ENCODE measurements around the gene GMPPB.
"Not testable (repeated sequence)": the region's sequence is repeated elsewhere in the genome, so short reads cannot be mapped to it uniquely, and the experiment has no call there.

Gene GMPPB

DNA sequence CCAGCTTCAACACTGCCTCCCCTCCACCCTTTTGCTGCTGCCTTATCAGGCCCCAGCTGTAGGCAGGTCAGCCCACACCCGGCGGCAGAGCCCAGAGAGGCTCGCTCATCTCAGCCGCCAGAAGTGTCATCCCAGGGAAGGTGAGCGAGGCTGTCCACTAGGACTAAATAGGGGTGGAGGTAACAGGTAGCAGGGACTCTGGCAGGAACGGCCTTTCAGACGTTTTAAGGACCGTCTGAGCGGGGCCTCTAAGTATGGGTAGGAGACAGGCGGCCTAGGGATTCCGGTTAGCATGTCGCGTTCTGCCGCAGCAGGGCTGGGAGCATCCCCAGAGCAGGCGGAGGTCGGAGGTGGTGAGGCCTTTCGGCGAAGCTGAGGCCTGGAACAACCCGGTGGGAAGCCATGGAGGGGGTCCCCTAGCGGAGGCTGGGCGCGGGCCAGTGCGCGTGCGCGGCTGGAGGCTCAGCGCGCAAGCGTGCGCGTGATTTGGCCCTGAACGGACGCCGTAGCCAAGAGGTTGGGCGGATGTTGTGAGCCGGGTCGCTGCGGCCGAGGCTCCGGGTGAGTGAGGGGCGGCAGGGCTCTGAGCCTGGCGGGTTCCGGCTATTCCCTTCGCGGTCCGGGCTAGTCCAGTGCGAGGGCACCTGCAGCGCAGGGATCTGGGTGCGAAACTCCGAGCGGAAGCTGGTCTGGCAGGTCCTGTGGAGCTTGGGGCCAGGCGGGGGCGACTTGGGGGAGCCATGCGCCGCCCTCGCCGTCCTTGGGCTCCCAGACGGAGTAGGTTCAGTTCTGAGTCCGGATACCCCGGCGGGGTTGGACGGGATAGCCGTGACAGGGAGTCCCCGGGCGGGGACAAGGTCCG is 34.5 kb downstream of the GMPPB start, which contains the start of the genes MST1 and RNF123:
Gene MST1, minus strand, starts transcription at position 429 of the 862 bp plus-strand sequence. CDS start 783 bp downstream, outside the sequence.
Gene RNF123, plus strand, starts transcription at position 512 of the 862 bp plus-strand sequence. CDS start 1,609 bp downstream, outside the sequence.
- DNase-seq, result no peak

DNA sequence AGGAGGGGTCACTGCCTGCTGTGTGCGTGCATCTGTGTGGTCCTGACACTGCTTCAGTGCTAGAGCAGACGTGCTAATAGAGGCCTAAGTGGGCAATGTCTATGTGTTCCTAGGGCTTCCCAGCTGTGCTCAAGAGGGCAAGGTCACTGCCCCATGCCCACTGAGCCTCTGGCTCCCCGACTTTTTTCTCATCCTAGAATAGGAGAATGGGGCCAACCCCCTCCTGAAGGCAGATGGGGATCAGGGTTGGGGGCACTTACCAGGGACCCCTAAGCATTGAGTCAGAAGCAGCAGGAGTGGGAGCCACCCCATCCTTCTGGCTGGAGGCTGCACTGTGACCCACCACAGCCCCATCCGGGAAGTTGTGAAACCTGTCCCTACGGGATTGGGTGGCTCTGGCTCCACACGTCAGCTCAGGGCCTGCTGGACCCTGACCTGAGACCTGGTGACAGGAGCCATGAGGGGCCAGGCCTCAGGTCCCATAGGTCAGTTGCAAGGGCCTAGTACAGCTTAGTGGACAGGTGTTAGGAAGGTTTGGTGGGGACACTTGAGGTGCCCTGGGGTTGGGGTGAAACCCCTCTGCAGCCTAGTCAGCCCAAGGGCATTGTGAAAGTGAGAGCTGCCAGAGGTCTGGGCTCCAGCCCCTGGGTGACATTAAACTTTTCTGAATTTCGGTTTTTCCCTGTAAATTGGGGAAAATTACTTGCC is 35.3 kb downstream of the GMPPB start:
- DNase-seq, result not testable (repeated sequence)

DNA sequence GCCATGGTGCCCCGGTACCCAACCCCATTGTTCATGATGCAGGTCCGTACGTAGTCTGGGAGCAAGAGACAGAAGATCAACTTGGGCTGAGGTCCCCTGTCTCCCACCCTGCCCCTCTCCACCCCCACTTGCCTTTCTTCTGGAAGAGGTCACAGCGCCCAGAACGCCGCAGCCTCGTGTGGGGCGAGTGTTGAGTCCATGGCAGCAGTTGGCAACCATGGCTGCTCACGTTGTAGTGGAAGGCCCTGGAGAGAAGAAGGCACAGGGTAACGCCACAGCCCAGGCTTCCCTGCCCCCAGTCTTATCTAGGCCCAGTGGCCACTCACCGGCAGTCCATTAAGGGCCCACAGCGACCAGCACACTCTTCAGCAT is 36.3 kb downstream of the GMPPB start:
- not testable (repeated sequence) for DNase-seq

DNA sequence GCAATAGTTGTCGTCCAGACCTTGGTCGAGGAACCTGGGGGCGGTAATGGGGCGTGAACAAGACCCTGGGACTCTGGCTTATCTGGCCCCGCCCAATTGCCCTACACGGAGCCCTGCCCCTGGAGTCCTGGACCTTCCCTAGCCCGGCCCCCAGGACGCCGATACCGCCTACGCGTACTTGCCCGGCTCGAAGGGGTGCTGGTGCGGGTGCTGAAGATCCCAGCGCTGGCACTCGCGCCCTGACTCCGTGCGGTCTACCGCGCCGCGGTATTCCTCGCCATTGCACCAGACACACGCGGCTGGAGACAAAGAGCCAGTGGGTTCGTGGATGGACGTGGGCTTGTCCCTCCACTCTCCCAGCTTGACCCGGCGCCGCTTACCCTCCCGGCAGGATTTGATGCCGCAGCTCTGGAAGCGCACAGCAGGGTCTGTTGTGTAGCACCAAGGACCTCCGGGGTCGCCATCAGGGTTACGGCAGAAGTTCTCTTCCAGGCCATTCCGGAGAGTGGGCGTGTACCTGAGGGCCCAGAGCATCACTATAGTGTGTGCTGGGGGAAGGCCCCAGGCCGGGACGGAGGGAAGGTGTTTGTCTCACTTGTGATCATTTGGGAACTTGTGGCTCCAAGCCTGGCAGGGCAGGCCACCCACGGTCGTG is 36.9 kb downstream of the GMPPB start:
- DNase-seq, result not testable (repeated sequence)

DNA sequence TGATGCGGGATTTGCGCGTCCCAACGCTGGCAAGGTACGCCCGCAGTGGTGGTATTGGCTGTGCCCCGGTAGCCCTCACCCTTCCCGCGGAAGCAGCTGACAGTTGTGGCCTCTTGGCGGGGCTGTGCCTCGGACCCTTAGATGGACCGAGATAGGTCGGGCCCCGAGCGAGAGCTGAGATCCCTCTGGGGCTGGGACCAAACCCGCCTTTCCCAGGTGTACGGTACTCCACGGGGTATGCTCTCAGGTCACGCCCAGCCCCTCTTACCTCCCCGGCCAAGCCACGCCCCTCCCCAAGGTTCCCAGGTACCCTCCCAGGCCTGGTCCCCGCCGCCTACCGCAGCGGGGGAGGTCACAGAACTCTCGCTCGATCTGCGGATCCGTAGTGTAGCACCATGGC is 37.4 kb downstream of the GMPPB start:
- not testable (repeated sequence) for DNase-seq

DNA sequence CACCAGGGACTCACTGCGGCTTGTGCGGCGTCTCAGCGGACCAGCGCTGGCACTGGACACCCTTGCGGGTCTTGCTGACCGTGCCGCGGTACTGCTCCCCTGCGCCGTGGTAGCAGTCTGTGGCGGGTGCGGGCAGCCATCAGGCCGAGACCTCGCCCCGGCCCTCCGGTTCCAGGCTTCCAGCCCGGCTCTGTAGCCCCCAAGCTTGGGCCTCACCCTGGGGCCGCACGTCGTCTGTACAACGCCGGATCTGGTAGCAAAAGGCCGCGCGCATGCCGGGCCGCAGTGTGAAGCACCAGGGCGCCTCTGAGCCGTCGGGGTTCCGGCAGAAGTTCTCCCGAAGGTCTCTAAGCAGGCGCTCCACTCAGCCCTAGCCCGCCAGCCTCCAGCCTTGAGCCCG is 37.9 kb downstream of the GMPPB start:
- not testable (repeated sequence) for DNase-seq

DNA sequence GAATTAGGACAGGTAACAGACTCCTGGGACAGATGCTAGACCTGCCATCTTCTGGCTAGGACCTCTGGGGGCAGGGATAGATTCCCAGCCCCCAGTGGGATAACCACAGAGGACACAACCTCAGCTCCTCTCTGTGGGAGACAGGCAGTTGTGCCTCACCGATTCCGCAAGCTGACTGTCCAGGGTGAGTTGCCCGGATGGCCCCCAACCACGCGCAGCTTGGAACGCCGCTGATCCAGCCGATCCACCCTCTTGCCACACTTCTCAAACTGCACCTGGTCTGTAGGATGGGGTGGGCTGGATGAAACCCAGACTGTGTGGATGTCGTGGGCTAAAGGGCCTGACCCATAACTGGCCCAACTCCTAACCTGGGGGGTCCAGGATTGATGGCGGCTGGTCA is 38.6 kb downstream of the GMPPB start:
- not testable (repeated sequence) for DNase-seq

DNA sequence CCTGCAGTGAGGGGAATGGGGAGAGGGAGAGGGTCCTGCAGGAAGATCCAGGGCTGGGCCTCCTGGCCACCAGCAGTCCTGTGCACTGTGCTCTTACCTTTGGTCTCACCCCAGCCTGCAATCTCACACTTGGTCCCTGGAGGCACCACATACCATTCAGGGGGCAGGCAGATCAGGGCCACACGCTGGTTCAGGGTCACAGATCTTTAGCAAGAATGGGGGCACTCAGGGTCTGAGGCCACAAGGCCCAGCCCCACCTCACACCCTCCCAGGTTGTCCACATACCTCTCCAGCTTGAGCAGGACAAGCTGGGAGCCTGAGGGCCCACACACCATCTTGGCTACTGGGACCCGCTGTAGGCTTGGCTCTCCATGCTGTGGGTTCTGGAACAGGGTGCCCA is 39.3 kb downstream of the GMPPB start:
- DNase-seq, result not testable (repeated sequence)

DNA sequence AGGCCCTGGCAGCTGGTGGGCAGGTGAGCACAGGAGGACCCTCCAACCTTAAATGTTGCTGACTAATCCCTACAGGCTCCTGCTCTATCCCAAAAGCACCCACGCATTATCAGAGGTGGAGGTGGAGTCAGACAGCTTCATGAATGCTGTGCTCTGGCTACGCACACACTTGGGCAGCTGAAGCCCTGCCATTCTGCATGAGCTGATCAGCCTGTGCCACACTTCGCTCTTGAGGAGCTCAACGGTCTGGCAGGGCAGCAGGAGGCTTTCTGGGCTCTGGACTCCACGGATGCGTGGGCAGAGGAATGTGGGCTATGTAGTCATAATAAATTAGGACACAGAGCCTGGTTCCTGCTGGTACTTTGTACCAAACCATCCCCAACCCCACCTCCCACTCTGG is 40.6 kb downstream of the GMPPB start:
- DNase-seq, result no peak

DNA sequence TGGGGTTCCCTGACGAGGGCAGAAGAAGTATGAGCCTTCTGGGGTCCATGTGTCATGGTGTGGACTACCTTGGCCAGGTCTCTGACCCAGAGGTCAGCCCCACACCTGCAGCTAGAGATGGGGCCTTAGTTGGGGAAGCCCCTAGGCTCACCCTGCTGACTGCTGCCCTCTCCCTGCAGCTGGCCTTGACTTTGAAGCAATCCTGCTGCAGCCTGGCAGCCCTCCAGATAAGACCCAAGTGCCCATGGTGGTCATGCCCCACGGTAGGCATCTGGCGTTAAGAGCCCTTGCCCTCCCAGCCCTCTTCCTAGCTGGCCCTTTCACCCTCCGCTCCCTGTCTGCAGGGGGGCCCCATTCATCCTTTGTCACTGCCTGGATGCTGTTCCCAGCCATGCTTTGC is 42.2 kb downstream of the GMPPB start:
- DNase-seq, result no peak

DNA sequence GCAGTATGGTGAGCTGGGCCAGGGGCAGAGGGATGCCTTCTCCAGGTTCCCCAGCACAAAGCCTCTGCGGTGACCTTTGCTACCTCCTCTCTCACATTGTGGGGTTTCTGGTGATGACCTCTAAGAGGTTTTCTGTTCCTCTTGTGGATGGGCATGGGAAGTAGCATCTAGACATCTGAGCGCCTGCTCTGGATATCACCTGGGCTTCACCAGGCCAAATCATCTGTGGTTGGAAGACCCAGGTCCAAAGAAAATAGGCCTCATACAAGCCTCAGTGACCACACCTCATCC is 42.6 kb downstream of the GMPPB start:
- no peak for DNase-seq

DNA sequence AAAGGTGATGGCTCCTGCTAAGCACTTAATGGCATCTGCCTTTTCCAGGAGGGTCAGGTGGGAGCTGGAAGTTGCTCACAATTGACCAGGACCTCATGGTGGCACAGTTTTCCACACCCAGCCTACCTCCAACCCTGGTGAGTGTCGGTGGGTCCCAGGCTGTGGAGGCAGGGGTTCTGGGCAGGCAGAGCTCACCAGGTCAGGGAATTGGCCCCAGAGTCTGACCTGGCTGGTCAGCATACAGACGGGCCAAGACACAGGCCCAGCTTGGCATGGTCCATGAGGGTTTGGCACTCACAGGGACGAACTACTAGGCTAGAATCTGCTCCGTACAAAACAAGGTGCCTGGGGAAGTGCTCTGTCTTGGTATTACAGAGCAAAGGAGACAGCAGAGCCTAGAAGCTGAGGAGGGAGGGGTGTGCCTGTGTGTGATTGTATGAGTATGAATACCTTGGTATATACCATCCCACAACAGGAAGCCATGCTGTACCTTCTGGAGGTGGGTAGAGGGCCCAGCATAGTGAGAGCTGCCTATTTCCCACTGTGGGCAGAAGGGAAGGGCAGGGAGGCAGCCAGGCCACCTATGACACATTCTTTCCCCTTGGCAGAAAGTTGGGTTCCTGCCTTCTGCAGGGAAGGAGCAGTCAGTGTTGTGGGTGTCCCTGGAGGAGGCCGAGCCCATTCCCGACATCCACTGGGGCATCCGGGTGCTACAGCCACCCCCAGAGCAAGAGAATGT is 43.1 kb downstream of the GMPPB start:
- DNase-seq, result no peak

DNA sequence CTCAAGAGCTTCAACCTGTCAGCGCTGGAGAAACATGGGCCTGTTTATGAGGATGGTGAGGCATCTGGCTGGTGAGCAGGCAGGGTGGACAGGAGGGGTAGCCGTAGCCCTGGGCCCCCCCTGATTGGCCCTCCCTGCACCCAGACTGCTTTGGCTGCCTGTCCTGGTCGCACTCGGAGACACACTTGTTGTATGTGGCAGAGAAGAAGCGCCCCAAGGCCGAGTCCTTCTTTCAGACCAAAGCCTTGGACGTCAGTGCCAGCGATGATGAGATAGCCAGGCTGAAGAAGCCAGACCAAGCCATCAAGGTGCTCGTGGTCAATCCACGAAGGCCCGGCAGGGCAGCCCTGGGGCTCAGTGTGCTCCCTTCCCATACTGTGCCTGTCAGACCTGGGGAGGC is 47.8 kb downstream of the GMPPB start:
- DNase-seq, result no peak

DNA sequence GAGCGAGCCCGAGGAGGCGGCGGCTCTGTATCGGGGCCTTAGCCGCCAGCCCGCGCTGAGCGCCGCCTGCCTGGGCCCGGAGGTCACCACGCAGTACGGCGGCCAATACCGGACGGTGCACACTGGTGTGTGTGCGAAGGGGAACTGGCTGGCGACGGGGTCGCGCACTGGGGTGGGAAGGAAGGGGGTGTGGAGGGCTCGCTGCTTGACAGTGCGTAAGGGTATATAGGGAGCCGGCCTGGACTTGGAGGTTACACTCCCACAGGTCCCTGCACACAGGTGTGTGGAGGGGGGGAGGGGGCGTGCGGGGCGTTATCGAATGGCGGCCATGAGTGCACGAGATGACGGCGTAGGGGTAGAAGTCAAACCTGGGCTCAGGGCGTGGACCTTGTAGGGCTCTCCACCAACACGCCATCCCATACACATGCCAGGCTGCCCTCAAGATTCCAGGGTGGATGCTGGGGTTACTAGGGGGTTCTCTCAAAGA is 49.2 kb downstream of the GMPPB start:
- DNase-seq, result no peak

DNA sequence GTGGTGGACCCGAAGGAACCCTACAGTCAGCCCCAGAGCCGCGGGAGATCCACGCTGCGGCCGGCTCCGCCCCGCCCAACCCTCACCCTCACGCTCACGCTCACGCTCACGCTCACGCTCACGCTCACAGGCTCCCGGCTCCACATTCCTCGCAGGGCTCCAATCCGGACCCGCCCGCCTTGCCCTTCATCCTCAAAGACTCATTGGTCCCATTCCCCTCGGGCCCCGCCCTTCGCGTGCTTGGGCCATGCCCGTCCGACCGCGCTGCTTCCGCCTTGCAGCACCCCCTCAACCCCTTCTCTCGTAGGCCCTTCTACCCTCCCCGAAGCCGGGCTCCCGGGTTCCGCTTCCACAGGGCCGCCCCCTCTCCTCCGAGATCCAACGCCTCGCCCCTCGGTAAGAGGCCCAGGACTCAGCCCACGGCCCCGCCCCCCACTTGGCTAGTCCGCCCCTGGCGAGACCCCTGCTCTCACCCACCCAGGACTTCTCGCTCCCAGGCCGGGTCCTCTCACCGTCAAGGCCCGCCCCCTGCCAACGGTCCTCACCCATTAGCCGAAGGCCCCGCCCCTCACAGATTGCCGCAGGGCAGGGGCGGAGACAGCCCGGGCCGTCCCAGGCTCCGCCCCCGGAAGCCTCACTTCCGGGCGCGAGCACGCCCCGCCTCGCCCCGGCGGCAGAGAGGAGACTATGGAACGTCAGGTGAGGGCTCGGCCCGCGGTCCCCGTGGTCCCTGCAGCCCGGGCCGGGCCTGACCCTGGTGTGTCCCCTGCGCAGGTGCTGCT is 49.8 kb downstream of the GMPPB start, which contains the start of gene APEH:
Gene APEH, plus strand, starts transcription at position 637 of the 782 bp plus-strand sequence. Its CDS starts 51 bp downstream, at position 688.
- no peak for DNase-seq

DNA sequence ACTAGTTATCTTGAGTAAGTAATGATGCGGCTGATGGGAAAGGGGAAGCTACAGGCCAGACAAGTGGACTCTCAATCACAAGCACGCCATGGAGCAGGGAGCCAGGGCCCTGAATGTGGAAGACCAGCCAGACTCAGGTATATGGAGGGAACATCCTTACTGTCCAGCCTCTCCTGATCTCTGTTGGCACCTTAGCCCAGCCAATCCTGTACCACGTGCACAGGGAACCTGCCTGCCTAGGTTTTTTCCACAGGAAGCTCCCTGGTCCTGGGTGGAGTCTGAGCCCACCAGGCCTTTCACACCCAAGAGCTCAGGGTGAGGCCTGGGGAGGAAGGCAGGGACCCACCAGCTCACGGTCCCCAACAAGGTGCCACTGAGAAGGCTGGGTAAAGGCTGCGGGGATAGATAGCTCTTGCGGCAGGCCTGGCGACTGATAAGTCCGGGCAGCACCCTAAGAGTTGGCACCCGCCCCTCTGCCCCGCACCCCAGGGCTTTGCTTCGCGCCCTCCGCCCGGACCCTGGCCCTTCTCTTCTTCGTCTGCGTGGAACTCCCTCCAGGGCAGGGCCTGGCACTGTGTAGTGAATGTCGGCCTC is 50.5 kb downstream of the GMPPB start:
- no peak for DNase-seq

DNA sequence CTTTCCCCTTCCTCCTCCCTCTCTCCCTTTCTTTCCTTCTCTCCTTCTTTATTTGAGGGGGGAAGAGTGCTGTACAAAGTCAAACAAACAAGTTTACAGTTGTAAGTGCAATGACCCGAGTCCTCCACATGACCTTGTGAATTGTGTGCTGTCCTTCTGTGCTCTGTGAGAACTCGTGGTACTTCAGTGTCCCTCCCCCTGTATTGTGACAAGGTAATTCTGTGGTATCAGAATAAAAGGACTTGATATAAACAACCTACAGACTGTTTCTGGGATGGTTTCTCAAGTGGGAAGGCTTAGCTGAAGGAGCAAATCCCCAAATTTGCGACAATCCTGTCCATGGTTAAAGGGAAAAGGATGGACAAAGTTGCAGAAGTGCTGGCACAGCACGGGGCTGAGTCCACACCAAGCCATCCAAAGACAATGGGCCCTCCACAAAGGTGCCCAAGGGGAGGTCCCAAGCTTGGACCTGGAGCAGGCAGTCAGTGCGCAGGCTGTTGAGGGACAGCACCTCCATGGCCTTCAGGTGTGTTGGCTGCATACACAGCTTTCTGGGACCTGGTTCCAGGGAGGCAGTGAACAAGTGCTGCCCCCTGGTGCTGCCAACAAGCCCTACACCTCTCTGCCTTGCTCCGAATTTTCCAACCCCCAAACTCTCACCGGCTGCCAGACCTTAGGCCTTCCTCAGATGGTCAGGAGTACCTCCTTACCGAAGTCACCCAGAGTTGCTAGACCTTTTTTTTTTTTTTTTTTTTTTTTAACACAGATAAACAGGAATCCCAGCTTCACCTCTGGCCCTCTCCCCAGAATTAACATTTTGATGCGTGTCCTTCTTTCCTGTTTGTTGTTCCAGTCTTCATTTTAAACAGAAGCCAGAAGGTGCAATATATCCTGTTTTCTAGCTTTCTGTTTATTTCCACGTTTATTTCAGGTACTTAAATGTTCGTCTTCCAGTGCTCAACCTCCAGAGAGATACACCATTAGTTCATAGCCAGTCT is 52.2 kb downstream of the GMPPB start:
- no peak for DNase-seq

DNA sequence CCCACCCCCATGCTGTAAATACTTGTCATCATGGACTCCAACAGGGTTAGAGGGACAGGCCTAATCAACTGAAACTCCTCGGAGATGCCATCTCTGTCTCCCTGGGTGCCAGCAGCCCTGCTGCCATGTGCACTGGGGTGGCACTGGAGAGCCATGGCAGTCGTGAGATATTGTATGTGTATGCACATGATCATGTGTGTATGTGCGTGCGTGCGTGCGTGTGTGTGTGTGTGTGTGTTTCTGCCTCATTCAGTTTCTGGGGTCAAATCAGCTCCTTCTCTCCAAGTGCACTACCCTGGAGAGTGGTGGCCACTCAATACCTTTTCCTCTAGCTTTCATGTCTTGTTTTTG is 52.8 kb downstream of the GMPPB start:
- DNase-seq, result no peak
